Measurements from ENCODE around the gene CLEC6A. TPM values are rescaled to one million over a fixed set of nuclear protein-coding genes. Genes with fewer than 3 reads are reported as not detected.

Gene CLEC6A
- total and polyA plus RNA-seq, 2 of the 8 experiments (the other 6 are each of a cell fraction or from before 2014, with no cell fraction given), result not detected

DNA sequence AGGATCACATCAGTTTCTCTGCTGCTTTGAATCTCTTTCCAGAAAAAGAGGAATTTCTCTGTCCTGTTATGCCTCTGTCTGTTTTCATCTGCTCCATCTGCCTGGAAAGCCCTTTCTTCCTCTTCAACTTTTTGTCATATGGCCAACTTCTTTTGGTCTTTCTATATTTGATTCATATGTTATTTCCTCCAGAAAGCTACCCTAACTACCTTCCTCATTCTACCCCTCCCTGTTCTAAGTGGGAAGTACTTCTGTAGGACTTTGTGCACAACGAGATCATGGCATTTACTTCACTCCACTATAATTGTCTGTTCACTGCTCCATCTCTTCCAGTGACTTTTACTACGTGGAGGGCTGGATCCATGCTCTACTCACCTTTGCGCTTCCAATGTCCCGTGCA lies 63.4 kb downstream of the CLEC6A start:
- Histone ChIP-seq H3K9me3 (ENCODE audit: insufficient read depth in 2 of 2, low read depth in 1 of 2, low read length in 1 of 2) (no peaks in the 10 kb centered on the region; a peak in 1 of 4 replicates), H2BK5ac (ENCODE audit: low read depth, low read length) (no peak overlapping the region), H2BK120ac (replicated peaks; ENCODE audit: low read depth, low read length) (no peak overlapping the region), H3K4me3 (ENCODE audit: extremely low read depth in 1 of 4, insufficient read depth in 2 of 4, low read depth in 3 of 4, low read length in 4 of 4) (no peak overlapping the region), H2BK15ac (ENCODE audit: low read length) (no peak overlapping the region), H3K23ac (ENCODE audit: insufficient read length) (no peak overlapping the region), H3K79me2 (ENCODE audit: control insufficient read depth in 1 of 2, insufficient read depth in 2 of 2, low read length in 2 of 2) (no peaks in the 10 kb centered on the region), H3K9ac (replicated peaks in 1 of 4; ENCODE audit: extremely low read depth in 1 of 4, low read depth in 3 of 4, low read length in 3 of 4) (no peak overlapping the region), H3K56ac (replicated peaks; ENCODE audit: insufficient read length, low read depth, low read length) (no peak overlapping the region), H3K79me1 (ENCODE audit: low read depth, low read length) (no peaks in the 10 kb centered on the region), H2BK12ac (ENCODE audit: low read depth, low read length) (no peak overlapping the region), H3K4me1 (replicated peaks in 1 of 4; ENCODE audit: control insufficient read depth in 3 of 4, insufficient read depth in 4 of 4, low read length in 3 of 4) (no peaks in the 10 kb centered on the region), H4K91ac (replicated peaks; ENCODE audit: insufficient read length, low read length) (no peak overlapping the region), H3K4ac (replicated peaks; ENCODE audit: insufficient read length, low read depth, low read length) (no peak overlapping the region), H3K14ac (ENCODE audit: insufficient read length) (no peak overlapping the region), H3K18ac (ENCODE audit: extremely low read depth, low read length) (no peak overlapping the region), H2AK5ac (ENCODE audit: low read depth, low read length) (no peak overlapping the region), H4K20me1 (replicated peaks in 1 of 2; ENCODE audit: control insufficient read depth in 1 of 2, insufficient read depth in 2 of 2, low read length in 2 of 2) (no peaks in the 10 kb centered on the region), H3K27ac (ENCODE audit: low read depth, low read length) (no peak overlapping the region), H4K8ac (ENCODE audit: extremely low read depth, insufficient read depth, low read length) (no peak overlapping the region), H3K23me2 (ENCODE audit: low read depth, low read length) (no peaks in the 10 kb centered on the region; the same call in 1 of the 2 replicates), H2BK20ac (ENCODE audit: low read length) (no peak overlapping the region), H3K4me2 (ENCODE audit: insufficient read depth in 1 of 2, low read depth in 2 of 2, low read length in 2 of 2) (no peak overlapping the region), H2AFZ (ENCODE audit: low read length) (no peak overlapping the region), H3K36me3 (ENCODE audit: control insufficient read depth in 2 of 4, insufficient read depth in 4 of 4, low read length in 3 of 4) (no peaks in the 10 kb centered on the region), H3K27me3 (replicated peaks in 1 of 4; ENCODE audit: control insufficient read depth in 3 of 4, extremely low read depth in 1 of 4, insufficient read depth in 3 of 4, low read length in 3 of 4) (no peaks in the 10 kb centered on the region), H4K5ac (ENCODE audit: insufficient read length, low read depth, low read length) (no peak overlapping the region)
- ChIA-PET CTCF (ENCODE audit: partially characterized antibody) (interaction anchor here (1.1 kb wide), 1 partner anchor 25 kb away, joined by 5 read pairs; no protein-coding TSS in a partner anchor), POLR2A (ENCODE audit: partially characterized antibody) (no interaction called here)
- no peak for DNase-seq (ENCODE audit: low read depth in 1 of 2, low spot score in 2 of 2)
- FAIRE-seq, result no peak
- TF ChIP-seq SRF (IDR thresholded peaks at IDR 0.05; ENCODE audit: low read depth, low read length), result no peak
- no peak for TF ChIP-seq TAF7 (optimal IDR thresholded peaks at IDR 0.05; ENCODE audit: borderline replicate concordance, low read depth, low read length)
- TF ChIP-seq TEAD4 (IDR thresholded peaks at IDR 0.05; ENCODE audit: low read depth, low read length), result no peak
- TF ChIP-seq SAP30 (IDR thresholded peaks at IDR 0.05; ENCODE audit: insufficient read depth, insufficient replicate concordance, low read length), result no peak
- no peak for TF ChIP-seq KDM1A (IDR thresholded peaks at IDR 0.05; ENCODE audit: borderline replicate concordance, low read length)
- no peak for TF ChIP-seq BRCA1 (IDR thresholded peaks at IDR 0.05; ENCODE audit: low read depth, low read length)
- no peak for TF ChIP-seq HDAC6 (IDR thresholded peaks at IDR 0.05; ENCODE audit: low read depth, low read length)
- no peak for TF ChIP-seq RAD21 (IDR thresholded peaks at IDR 0.05 in 1 of 2, conservative IDR thresholded peaks at IDR 0.05 in 1 of 2; ENCODE audit: low read depth in 2 of 2, low read length in 2 of 2)
- no peak for TF ChIP-seq KDM5A (IDR thresholded peaks at IDR 0.05; ENCODE audit: low read length)
- TF ChIP-seq SIRT6 (IDR thresholded peaks at IDR 0.05; ENCODE audit: low read length), result no peak
- no peak for TF ChIP-seq CBX8 (IDR thresholded peaks at IDR 0.05; ENCODE audit: borderline replicate concordance, low read depth, low read length)
- WGBS, 2 experiments (ENCODE audit: extremely low coverage in 1 of 2, insufficient coverage in 1 of 2, insufficient read length in 1 of 2, insufficient replicate concordance in 2 of 2, low coverage in 1 of 2, low lambda C conversion rate in 2 of 2, missing lambda C conversion rate in 1 of 2), result 88% methylated on average over 4 of the region's 4 CpGs; no CpG with 5 or more reads in 1 of the 2 experiments

Data from H1 (cell line).